22Rv1 (cell line): ENCODE results near the gene TSPAN9.
A peak's percentile ranks its signal among the peaks of the same experiment; 100 is the strongest.

Source experiments
- H3K27ac ChIP-seq: fragments of 450-650 bp; 2 replicates; pipeline ENCODE4 v1.5.1; 2017
- ZFX ChIP-seq: fragments of 450-650 bp; IDR thresholded peaks from 2 replicates; pipeline ENCODE4 v1.6.1; 2017; ENCODE audit warnings: antibody characterized with exemption, borderline replicate concordance
- TF ChIP-seq, protein P1 (sequence below): fragments of 450-650 bp; IDR thresholded peaks from 2 replicates; pipeline ENCODE4 v1.5.1; 2017; ENCODE audit warnings: mild to moderate bottlenecking

TSPAN9 gene

DNA sequence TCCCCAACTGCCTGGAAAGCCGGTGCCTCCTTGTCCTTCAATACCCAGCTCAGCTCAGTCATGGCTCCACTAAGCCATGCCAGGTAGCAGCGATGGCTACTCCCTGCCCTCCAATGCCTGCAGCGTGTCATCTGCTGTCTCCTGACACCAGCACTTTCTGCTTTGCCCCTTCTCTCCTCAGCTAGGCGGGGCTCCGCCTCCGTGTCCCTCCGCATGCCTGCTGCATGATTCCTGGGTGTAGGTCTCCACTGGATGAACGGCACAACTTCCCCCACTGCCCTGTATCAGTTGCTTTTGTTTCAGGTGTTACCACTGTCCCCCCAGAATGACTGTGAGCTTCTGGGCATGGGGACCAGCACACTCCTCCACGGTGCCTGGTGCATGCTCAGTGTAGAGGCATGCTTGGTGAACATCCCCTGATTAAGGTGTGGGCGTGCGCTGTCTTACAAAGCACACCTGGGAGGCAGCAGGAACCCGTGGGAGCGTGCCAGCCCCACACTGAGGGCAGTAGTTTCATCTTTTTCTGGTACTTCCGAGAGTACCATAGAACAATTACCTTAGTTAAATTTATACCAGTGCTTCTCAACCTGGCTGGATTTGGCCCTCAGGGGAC is 234.4 kb downstream of the TSPAN9 start:
- H3K27ac ChIP-seq: no peak overlapping the region
- TF ChIP-seq, protein P1, sequence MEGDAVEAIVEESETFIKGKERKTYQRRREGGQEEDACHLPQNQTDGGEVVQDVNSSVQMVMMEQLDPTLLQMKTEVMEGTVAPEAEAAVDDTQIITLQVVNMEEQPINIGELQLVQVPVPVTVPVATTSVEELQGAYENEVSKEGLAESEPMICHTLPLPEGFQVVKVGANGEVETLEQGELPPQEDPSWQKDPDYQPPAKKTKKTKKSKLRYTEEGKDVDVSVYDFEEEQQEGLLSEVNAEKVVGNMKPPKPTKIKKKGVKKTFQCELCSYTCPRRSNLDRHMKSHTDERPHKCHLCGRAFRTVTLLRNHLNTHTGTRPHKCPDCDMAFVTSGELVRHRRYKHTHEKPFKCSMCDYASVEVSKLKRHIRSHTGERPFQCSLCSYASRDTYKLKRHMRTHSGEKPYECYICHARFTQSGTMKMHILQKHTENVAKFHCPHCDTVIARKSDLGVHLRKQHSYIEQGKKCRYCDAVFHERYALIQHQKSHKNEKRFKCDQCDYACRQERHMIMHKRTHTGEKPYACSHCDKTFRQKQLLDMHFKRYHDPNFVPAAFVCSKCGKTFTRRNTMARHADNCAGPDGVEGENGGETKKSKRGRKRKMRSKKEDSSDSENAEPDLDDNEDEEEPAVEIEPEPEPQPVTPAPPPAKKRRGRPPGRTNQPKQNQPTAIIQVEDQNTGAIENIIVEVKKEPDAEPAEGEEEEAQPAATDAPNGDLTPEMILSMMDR: no peak
- TF ChIP-seq ZFX: no peak

DNA sequence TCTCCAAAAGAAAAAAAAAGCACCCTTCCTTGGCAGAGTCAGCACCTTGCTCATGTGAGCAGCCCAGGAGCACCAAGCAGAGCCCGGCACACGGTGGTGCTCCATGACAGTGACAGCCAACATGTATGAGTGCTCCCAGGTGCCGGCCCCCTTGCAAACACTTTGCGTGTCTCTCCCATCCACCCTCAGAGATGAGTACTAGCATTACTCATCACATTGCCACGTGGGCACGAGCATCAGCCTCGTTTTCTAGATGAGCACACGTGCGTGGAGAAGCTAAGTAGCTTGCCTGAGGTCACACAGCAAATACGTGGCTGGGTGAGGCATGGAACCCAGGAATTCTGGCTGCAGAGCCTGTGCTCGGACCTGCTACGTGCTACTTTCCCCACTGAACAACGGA is 235.9 kb downstream of the TSPAN9 start:
- no peak for TF ChIP-seq ZFX
- TF ChIP-seq, protein P1: no peak
- no peak overlapping the region for H3K27ac ChIP-seq

DNA sequence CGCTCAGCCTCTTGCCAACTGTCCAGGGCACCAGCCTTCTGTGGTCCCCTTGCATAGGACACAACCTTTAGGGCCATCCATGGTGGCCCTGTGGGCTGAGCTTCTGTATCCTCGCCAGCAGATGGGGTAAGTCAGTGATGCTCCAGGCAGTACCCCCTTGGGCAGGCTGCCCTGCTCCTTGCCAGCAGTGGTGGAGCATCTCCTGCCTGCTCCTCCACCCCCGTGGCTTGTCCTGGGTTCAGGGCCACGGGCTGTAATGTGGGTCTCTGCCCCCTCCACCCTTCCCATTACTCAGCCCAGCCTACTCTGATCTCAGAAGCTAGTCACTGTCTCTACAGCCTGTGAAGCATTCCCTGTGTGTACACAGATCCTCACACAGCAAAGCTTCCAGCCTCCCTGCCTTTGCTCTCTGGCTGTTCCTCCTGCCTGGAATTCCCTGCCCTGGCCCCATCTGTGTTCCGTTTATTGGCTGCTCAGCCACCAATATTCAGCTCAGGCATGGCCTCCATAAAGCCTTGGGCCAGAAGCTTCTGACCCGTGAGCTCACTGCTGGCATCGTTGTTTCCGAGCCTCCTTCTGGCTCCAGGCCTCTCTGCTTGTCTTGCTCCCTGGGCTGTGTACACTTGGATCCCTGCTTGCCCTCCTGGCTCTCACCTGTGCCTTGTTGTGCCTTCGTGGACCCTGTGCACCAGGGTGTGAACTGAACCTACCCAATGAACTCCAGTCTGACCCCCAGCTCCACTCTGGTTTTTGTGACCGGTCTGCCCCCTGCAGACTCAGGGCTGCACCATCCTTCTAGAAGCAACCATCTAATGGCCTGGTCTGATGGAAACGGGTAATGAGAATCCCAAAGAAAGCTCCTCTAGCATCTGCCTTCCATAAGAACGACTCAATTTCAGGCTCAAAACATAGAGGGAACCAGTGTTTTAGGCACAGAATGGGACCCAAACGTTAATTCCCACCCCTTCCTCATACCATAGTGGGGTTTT is 236.8 kb downstream of the TSPAN9 start:
- TF ChIP-seq ZFX: no peak
- TF ChIP-seq, protein P1: 0 out of 2 replicates have a peak, but pooled peaks have one; percentile 4
- no peak overlapping the region for H3K27ac ChIP-seq

DNA sequence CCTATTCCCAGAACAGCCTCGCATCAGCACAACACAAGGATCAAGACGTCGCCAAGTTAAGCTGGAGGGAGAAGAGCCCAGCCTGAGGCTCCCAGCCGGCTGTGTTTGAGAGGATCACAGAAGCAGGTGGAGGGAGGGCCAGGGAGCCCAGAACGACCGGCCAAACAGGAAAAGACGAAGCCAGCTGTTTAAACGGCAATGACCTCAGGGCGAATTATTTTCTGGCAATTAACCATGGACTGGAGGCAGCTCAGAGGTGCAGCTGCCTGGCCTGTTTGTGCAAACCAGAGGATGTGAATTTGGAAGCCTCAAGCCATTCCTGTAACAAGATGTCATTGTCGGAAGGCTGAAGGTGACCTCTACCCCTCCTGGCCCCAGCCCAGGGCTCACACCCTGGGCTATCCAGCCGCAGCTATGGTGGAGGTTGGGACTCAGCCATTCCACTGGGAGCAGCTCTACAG is 238.1 kb downstream of the TSPAN9 start:
- H3K27ac ChIP-seq: no peak overlapping the region

DNA sequence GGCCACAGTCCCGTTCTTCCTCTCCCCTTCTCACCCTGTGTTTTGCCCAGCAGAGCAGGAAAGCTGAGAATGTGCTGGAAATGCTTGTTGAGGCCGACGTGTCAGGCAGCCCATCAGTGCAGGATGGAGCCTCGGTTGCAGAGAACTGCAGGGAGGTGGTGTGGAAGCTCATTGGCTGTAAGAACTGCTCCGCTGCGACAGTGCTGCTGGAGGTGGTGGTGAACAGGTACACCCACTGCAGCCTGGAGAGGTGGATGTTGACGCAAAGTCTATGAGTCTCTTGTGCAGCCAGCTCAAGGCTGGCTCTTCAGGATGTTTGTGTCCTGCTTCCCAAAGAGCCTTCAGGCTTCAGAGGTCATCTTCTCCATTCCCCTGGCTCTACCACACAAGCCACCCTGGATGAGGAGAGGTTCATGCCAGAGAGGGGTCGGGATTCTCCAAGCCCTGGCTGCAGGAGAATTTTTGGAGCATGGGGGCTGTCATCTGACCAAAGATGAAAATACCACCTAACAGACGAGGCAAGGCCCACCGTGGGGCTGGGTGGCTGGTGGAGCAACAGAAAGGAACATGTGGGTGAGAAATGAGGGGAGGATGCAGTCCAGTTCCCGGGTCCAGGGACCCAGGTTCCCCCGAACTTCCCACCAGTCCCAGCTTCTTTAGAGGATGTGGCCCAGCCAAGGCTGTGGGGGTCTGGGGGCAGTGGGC is 239.7 kb downstream of the TSPAN9 start:
- no peak for TF ChIP-seq ZFX
- TF ChIP-seq, protein P1: no peak
- H3K27ac ChIP-seq: no peak overlapping the region

More for the DNA sequence above, 238.1 kb downstream of the TSPAN9 start:
- TF ChIP-seq, protein P1: no peak
- TF ChIP-seq ZFX: no peak

DNA sequence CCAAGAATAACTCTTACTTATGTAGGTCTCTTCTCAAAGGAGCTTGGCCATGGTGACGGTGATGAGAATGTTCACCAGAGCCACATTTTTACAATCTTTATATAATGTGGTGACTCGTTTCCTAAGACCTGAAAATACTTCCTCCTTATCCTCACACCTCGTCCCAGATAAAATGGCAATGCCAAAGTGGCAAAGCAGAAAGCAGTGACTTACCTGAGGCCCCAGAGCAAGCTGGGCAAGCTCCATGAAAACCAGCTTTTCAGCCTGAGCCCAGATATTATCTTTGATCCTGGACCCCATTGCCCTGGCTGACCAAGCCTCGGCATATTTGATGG is 240.3 kb downstream of the TSPAN9 start:
- H3K27ac ChIP-seq: no peak overlapping the region
- TF ChIP-seq, protein P1: no peak
- TF ChIP-seq ZFX: no peak
